Activated naive CD4-positive, alpha-beta T cell treated with anti-CD3 and anti-CD28 coated beads, Interleukin-2, amount 50 U/mL, for 72 hours (primary cell): ENCODE results near the gene ADARB2. TPM values are rescaled to one million over a fixed set of nuclear protein-coding genes. Genes with fewer than 3 reads are reported as not detected.

ENCODE experiments used
- ATAC-seq, 2 donors: fragments of 150-1000 bp; cut with Tn5 transposase; 2 replicates each; pipeline ENCODE4 v1.10.0; 2021; ENCODE audit warnings: mild to moderate bottlenecking in 2 of 2, moderate library complexity in 2 of 2
- DNase-seq, 2 donors: peaks; one replicate each; pipeline ENCODE4 v3.0.0; 2021 to 2022; ENCODE audit warnings: low spot score in 2 of 2
- H3K27ac Mint-ChIP-seq, 2 donors: one replicate each; pipeline ENCODE4 v1.8.0; 2022; ENCODE audit warnings: mild to moderate bottlenecking in 2 of 2, mixed read lengths in 2 of 2
- H3K36me3 Mint-ChIP-seq, 2 donors: one replicate each; pipeline ENCODE4 v1.8.0; 2022; ENCODE audit warnings: mixed read lengths in 2 of 2
- H3K9me3 Mint-ChIP-seq, 2 donors: one replicate each; pipeline ENCODE4 v1.8.0; 2022; ENCODE audit warnings: mixed read lengths in 2 of 2
- total RNA-seq, 2 donors: library from RNA; stranded (reverse); gene quantifications; one replicate each; pipeline ENCODE4 v1.2.3, GENCODE V29; 2022

Gene ADARB2
- total RNA-seq, 2 donors from 2014 or later = 0.27 TPM; not detected in 1

GRCh38 chr10:1535301-1535965 is 201.9 kb downstream of the ADARB2 start:
- DNase-seq (no peak), ATAC-seq (no peak)
- no peaks in the 10 kb centered on the region for H3K36me3 Mint-ChIP-seq
- no peak overlapping the region for H3K27ac Mint-ChIP-seq
- no peaks in the 10 kb centered on the region for H3K9me3 Mint-ChIP-seq

DNA sequence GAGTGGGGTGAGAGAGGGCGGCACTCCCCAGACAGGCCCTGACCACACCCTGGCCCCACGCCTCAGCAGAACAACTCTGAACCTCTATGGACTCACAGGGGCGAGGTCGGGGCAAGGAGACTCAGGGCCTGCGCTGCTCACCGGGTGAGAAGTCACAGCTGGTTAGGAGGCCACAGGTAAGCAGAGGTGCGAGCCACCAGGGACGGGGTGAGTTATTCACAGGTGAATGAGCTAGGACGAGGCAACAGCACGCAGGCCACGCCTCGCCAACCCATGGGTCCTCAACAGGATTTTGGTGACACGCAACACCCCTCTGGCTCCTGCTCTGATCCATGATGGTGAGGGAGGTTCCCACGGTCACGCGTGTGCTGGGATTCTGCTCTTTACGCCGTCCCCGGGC is 202.5 kb downstream of the ADARB2 start:
- ATAC-seq (no peak), DNase-seq (no peak)
- no peaks in the 10 kb centered on the region for H3K9me3 Mint-ChIP-seq
- H3K27ac Mint-ChIP-seq = no peak overlapping the region
- H3K36me3 Mint-ChIP-seq = no peaks in the 10 kb centered on the region

DNA sequence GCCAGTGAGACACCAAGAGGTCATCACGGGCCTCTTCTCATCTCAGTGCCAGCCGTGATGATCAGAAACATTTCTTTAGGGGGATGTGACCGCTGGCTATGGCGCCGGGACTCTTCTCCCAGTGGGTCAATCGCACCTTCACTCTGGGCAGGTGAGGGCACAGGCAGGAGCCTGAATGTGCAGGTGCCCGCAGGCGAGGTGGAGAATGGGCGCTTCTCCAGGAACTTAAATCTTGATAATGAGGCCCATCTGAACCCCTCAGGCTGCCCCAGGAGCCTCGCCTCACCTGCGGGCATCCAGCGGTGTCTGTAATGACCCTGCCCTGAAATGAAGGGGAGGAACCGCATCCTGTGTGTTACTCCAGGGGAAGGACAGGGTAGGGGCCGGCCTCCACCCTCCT is 204.7 kb downstream of the ADARB2 start:
- DNase-seq (no peak), ATAC-seq (no peak)
- Mint-ChIP-seq H3K36me3 (no peaks in the 10 kb centered on the region), H3K9me3 (no peaks in the 10 kb centered on the region), H3K27ac (no peak overlapping the region)

DNA sequence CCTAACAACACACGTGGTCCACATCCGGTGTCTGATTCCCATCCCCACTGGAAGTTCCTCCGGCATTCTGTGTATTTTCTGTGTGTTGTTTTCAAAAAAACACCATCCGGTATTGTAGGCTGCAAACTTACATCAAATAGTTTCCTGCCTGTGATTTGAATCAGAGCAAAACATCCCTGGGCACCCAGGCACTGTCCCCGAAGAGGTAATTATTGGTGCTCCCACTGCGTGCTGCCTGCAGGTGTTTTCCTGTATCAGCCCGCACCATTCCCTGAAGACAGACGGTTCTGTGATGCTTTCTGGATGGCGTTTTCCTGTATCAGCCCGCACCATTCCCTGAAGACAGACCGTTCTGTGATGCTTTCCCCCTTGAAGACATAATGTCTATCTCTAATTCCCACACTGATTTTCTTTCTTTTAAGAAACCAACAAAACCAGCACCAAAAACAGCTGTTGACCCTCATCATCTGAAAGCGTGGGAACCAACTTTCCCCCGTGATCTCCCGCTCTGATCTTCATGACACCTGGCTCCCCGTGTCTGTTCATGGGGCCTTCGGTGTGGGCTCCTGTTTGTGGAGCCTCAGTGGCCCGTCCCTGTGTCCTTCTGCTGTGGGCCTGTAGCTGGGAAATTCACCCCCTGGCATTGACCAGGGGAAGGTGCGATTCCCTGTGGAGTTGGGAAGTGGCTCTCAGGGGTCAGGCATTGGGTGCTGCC is 205.3 kb downstream of the ADARB2 start:
- Mint-ChIP-seq H3K36me3 (no peaks in the 10 kb centered on the region), H3K9me3 (no peaks in the 10 kb centered on the region), H3K27ac (no peak overlapping the region)
- DNase-seq (no peak), ATAC-seq (no peak)

- DNase-seq (no peak), ATAC-seq (no peak)
- no peak overlapping the region for H3K27ac Mint-ChIP-seq
- H3K9me3 Mint-ChIP-seq = no peaks in the 10 kb centered on the region
- H3K36me3 Mint-ChIP-seq = no peaks in the 10 kb centered on the region
Measured at GRCh38 chr10:1530871-1531517, 206.3 kb downstream of the ADARB2 start.

- ATAC-seq = no peak
- no peaks in the 10 kb centered on the region for H3K36me3 Mint-ChIP-seq
- no peaks in the 10 kb centered on the region for H3K9me3 Mint-ChIP-seq
- no peak overlapping the region for H3K27ac Mint-ChIP-seq
- DNase-seq = no peak
Measured at GRCh38 chr10:1529806-1530413, 207.4 kb downstream of the ADARB2 start.

DNA sequence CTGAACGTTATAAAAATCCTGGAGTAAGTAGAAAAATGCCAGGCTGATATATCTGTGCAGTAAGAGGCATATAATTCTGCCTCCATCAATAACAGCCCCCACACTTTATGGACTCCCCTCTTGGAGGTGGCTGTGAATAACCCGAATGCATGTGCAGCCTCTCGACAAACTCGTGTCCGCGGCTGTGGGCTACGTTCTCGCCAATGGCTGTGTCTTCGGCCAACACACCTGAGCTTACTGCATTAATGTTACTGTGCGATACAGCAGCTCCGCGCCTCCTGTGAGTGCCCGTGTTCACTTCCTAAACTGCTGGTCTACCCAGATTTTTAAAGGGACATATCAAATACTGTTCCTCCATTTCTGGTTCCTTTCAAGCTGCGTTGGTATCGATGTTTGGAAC is 209.4 kb downstream of the ADARB2 start:
- H3K36me3 Mint-ChIP-seq = no peaks in the 10 kb centered on the region
- DNase-seq = no peak
- no peak overlapping the region for H3K27ac Mint-ChIP-seq
- no peaks in the 10 kb centered on the region for H3K9me3 Mint-ChIP-seq
- ATAC-seq = no peak

DNA sequence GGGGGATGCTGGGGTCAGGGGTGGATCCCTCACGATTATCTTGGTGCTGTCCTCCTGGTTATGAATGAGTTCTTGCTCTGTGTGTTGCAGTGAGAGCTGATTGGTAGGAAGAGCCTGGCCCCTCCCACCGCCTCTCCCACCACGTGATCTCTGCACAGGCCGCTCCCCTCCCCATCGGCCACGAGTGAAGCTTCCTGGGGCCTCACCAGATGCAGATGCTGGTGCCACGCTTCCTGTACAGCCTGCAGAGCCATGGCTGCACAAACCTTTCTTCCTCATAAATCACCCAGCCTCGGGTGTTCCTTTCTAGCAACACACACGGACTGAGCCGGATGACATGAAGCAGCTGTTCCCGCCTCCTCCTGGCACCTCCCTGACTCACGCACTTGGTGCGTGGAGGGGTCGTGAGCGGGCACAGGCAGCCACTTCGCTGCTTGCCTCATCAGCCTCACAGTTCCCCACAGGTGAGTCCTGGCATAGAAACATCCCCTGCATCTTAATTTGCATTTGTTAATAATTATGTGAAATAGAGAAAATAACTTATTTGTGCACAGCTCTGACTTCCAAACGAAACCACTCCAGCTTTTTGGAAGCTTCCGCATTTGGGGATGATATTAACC is 210.8 kb downstream of the ADARB2 start:
- Mint-ChIP-seq H3K27ac (no peak overlapping the region), H3K36me3 (no peaks in the 10 kb centered on the region), H3K9me3 (no peaks in the 10 kb centered on the region)
- DNase-seq = no peak
- no peak for ATAC-seq

- ATAC-seq (no peak), DNase-seq (no peak)
- H3K36me3 Mint-ChIP-seq = no peaks in the 10 kb centered on the region
- H3K27ac Mint-ChIP-seq = no peak overlapping the region
- no peaks in the 10 kb centered on the region for H3K9me3 Mint-ChIP-seq
Measured at GRCh38 chr10:1525354-1526162, 211.8 kb downstream of the ADARB2 start.

DNA sequence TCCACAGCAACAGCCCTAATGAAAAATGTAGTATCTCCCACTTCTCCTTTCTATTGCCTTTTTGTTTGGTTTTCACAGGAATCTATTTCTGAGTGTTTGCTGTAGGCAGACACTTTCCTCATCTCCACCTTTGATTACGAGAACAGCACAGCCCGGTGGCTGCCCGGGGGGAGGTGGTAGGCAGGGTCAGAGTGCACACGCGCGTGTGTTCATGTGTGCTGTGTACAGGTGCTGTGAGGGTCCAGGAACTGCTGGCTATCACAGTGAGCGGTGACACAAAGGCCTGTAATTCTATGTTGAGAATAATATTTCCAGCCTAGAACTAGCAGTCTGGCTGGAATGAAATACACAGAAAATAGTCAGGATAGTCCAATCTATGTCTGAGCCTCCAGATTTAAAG is 212.8 kb downstream of the ADARB2 start:
- DNase-seq = no peak
- no peak overlapping the region for H3K27ac Mint-ChIP-seq
- H3K9me3 Mint-ChIP-seq = no peaks in the 10 kb centered on the region
- H3K36me3 Mint-ChIP-seq = no peaks in the 10 kb centered on the region
- no peak for ATAC-seq

GRCh38 chr10:1523221-1523620 is 214.1 kb downstream of the ADARB2 start:
- no peak for ATAC-seq

DNA sequence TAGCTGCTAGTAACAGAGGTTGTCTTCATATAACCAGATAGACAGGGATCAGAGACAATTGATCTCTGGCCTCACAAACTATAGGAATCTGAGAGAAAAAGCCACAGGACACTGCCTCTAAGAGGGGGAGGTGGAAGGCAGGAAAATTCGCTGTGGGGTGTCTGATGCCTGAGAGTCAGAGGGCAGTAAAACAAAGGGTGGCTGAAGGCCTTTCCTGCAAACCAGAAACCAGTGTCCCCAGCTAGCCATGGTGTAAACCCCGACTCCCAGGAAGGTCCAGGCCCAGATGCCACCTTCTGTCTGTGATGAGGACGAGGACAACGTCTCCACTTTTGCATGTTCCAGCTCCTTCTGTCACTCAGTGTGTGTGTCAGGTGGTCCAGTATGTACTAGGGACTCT is 215.1 kb downstream of the ADARB2 start:
- no peak for DNase-seq
- no peak for ATAC-seq
- Mint-ChIP-seq H3K36me3 (no peaks in the 10 kb centered on the region), H3K9me3 (no peaks in the 10 kb centered on the region), H3K27ac (no peak overlapping the region)

More at GRCh38 chr10:1523221-1523620, 214.1 kb downstream of the ADARB2 start:
- no peak for DNase-seq
- H3K9me3 Mint-ChIP-seq = no peaks in the 10 kb centered on the region
- H3K36me3 Mint-ChIP-seq = no peaks in the 10 kb centered on the region
- H3K27ac Mint-ChIP-seq = no peak overlapping the region

DNA sequence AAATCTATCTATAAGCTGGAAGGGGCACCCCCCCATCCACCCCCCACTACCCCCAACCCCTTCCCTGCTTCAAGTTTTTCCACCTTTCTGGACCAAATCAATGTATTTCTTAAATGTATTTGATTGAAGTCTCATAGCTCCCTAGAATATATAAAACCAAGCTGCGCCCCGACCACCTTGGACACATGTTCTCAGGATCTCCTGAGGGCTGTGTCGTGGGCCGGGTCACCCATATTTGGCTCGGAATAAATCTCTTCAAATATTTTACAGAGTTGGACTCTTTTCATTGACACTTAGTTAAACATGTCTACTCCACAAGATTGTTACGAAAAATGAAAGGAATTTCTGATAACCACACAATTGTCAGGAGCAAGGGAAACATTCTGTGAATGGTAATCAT is 215.6 kb downstream of the ADARB2 start:
- DNase-seq (no peak), ATAC-seq (no peak)
- Mint-ChIP-seq H3K27ac (no peak overlapping the region), H3K9me3 (no peaks in the 10 kb centered on the region), H3K36me3 (no peaks in the 10 kb centered on the region)

DNA sequence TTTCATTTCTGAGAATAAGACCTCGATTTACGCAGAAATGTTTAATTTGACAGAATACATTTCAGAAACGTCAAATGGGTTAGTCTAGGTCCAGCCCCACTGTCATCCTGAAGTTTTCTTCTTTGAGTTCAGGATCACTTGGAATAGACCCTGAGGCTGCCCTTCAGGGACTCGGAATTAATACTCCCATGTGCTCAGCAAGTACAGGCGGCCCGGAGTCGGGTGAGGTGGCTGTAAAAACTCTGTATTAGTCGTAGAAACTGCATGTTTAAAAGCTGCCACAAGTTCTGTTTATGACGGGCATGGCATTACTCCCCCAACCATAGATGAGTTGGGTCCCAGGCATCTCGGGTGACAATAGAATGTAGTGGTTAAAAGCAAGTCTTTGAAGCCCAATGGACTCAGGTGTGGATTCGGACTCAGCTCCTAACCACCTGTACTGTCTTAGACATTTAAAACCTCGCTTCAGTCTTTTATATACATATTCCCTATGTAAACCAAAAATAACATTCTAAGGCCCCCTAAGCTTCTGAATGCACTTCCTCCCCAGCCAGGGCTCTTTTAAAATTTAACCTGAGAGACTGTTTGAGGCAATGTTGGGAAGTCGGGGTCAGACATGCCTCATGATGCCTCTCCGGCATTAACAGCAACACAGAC is 216.3 kb downstream of the ADARB2 start:
- Mint-ChIP-seq H3K27ac (no peak overlapping the region), H3K9me3 (no peaks in the 10 kb centered on the region), H3K36me3 (no peaks in the 10 kb centered on the region)
- ATAC-seq (no peak), DNase-seq (no peak)

- Mint-ChIP-seq H3K36me3 (no peaks in the 10 kb centered on the region), H3K9me3 (no peaks in the 10 kb centered on the region), H3K27ac (no peak overlapping the region)
- no peak for DNase-seq
- ATAC-seq = no peak
Measured at GRCh38 chr10:1519391-1519790, 217.9 kb downstream of the ADARB2 start.

GRCh38 chr10:1517684-1518083 is 219.6 kb downstream of the ADARB2 start:
- no peak for DNase-seq
- Mint-ChIP-seq H3K36me3 (no peaks in the 10 kb centered on the region), H3K27ac (no peak overlapping the region), H3K9me3 (no peaks in the 10 kb centered on the region)
- no peak for ATAC-seq
